GM10266 (cell line): ENCODE results near the gene LRRC3C.

Experiments used
- DNase-seq: peaks from one replicate; pipeline ENCODE4 v3.0.0; 2012; ENCODE audit errors: extremely low spot score
- CTCF ChIP-seq: IDR thresholded peaks from 2 replicates; pipeline ENCODE4 v1.5.1; 2012; ENCODE audit warnings: mild to moderate bottlenecking, low read depth; ENCODE audit not compliant: control insufficient read depth, insufficient read depth; ENCODE audit errors: missing control alignments

The LRRC3C gene

DNA sequence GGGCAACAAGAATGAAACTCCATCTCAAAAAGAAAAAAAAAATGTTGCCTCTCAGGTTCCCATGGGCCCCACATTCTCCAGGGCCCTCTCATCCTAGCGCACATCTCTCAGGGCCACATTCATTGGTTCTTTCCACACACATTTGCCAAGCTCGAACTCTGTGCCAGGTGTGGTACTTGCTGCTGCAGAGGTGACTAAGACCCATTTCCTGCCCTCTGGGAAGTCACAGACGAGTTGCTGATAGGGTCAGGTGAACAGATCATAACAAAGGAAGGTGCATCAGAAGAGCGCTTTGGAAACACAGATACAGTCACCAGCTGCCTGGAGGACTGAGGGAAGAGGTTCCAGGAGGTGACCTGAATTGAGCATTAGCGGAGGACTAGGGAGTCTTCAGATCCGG lies 36.3 kb downstream of the LRRC3C start:
- no peak for TF ChIP-seq CTCF
- no peak for DNase-seq

DNA sequence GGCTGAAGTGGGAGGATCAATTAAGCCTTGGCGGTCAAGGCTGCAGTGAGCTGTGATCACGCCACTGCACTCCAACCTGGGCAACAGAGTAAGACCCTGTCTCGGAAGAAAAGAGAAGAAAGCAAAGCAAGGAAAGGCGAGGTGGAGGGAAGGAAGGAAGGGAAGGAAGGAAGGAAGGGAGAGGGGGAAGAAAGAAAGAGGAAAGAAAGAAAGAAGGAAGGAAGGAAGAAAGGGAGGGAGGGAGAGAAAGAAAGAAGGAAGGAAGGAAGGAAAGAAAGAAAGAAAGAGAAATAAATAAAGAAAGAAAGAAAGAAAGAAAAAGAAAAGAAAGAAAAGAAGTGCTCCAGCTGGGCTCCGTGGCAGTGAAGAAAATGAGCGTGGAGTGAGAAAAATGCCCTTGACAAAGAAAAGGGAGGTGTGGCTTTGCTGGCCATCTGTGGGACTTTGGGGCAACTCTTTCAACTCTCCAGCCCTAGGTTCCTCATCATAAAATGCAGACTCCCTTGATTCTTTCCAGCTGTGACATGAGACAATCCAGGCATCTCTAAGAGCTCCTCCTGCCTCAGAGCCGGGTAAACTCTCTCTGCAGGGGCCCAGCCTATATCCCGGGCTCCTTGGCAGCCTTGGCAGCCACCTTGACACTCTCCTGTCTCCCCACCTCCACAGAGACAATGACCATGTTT lies 37.6 kb downstream of the LRRC3C start:
- TF ChIP-seq CTCF, result no peak
- no peak for DNase-seq

GRCh38 chr17:39966771-39967170 lies 39.2 kb downstream of the LRRC3C start:
- TF ChIP-seq CTCF, result no peak
- DNase-seq, result no peak

DNA sequence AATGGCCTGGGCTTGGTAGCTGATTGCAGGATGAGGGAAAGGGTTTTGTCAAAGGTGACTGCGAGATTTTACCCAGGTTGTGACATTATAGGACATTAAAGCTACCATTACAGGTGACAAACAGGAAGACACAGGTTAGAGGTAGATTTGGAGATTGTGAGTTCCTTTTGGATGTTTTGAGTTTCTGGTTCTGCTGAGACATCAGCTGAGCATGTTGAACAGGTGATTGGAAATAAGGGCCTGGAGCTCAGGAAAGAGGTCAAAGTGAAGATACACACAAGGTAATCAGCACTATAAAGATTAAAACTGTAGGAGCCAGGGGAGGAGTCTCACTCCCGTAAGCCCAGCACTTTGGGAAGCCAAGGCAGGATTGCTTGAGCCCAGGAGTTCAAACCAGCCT lies 41.2 kb downstream of the LRRC3C start:
- TF ChIP-seq CTCF, result no peak
- no peak for DNase-seq

DNA sequence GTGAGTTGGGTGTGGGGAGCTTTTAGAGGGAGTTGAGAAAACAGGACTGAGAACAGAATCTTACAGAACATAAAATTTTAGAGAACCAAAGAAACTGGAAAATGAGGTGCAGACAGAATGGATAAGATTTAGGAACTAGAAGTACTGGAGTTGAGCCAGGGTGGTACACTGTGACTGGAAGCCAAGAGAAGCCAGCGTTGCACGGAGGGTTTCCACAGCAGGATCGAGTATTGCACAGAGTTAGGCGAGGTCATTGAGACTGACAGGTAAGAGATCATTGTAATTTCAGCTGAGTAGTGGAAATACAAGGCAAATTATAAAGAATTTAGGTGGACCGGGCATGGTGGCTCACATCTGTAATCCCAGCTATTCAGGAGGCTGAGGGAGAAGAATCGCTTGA lies 41.8 kb downstream of the LRRC3C start:
- TF ChIP-seq CTCF, result no peak
- no peak for DNase-seq

GRCh38 chr17:39970157-39970692 lies 42.7 kb downstream of the LRRC3C start:
- no peak for DNase-seq
- TF ChIP-seq CTCF, result no peak

DNA sequence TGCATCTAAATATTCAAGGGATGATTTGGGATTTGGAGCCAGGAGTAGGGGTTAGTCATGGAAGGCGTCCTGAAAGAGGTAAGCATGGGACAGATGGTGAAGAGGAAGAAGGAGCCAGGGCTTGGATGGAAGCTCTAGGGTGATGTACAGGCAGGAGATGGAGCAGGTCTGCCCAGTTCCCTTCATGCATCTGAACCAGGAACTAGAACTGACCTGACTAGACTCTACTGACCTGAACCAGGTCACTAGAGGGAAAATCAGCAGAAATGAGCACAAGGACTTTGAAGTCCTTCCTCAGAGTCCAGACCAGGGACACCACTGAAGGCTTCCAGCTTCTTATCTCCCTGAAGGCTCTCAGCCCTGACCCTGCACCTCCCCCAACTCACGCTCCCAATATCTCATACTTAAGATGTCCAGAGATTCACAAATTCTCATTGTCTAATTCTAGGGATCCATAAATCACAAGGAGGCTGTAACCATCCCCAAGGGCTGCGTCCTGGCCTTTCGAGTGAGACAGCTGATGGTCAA lies 43.6 kb downstream of the LRRC3C start:
- TF ChIP-seq CTCF, result no peak
- no peak for DNase-seq
